Activated naive CD8-positive, alpha-beta T cell (primary cell): Measurements from ENCODE around the gene MEGF6.

Experiments used
- H3K27ac Mint-ChIP-seq: one replicate; pipeline ENCODE4 v1.8.0; 2021; ENCODE audit warnings: mixed read lengths
- H3K27me3 Mint-ChIP-seq: one replicate; pipeline ENCODE4 v1.8.0; 2021; ENCODE audit warnings: mixed read lengths
- H3K36me3 Mint-ChIP-seq: one replicate; pipeline ENCODE4 v1.8.0; 2021; ENCODE audit warnings: mixed read lengths
- H3K4me1 Mint-ChIP-seq: one replicate; pipeline ENCODE4 v1.8.0; 2021; ENCODE audit warnings: low read depth, mixed read lengths
- H3K4me3 Mint-ChIP-seq: one replicate; pipeline ENCODE4 v1.8.0; 2021; ENCODE audit warnings: mild to moderate bottlenecking, mixed read lengths
- H3K9me3 Mint-ChIP-seq: one replicate; pipeline ENCODE4 v1.8.0; 2021; ENCODE audit warnings: low read depth, mixed read lengths

Gene MEGF6

DNA sequence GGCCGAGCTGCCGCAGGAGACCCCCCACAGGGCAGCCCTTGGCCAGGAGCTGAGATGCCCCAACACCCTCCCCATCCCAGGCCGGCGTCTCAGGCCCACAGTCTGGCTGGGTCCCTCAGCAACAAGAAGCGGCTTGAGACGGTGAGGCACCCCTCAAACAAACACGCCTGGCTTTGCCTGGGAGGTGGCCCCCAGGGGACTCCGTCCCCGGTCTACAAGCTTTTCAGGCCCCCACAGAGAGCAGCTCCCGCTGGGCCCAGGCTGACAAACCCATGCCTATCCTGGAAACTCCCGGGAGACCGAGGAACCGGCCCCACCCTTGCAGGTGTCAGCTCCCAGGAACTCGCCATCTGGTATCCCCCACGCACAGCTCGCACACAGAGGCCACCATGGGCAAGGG lies 89.9 kb downstream of the MEGF6 start:
- Mint-ChIP-seq H3K4me1 (no peaks in the 10 kb centered on the region), H3K27ac (no peak overlapping the region), H3K27me3 (no peaks in the 10 kb centered on the region), H3K36me3 (no peaks in the 10 kb centered on the region), H3K9me3 (no peaks in the 10 kb centered on the region), H3K4me3 (no peak overlapping the region)

DNA sequence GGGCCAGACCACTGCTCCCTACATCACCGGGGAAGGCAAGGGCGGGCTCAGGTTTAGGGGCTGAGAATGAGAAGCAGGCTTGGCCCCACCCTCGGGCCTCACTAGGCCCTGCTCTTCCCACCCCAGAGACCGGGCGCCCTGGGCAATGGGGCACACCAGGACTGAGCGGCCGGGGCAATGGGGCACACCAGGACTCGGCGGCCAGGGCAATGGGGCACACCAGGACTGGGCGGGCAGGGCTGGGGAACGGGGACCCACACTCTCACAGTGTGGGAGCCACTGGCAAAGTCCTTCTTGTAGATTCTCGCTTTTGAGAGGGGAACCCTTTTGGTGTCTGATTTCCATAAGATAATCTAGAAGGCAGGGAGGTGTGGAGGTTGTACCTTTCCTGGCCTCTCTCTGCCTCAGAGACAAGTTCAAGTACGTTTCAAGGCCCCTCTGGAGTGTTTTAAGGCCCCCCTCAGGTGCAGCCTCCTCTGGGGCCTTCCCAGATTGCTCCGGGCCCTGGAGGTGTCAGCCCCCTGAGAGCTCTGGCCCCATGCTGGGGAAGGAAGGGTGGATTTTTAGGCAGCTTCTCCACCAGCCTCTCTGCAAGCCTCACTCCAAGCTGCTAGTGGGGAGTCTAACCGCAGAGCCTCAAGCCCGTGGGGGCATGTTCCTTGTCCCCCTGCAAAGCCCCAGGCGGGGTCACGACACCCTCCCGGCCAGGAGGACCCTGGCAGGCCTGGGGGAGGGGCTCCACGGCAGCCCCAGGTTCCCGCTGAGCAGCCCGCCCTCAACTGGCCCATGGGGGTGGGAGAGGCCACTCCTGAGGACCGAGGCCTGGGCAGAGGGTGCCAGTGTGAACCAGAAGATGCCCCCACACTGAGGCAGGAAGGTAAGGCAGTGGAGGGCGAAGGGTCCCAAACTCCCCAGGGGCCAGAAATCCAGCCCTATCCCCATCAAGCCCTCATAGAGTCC lies 90.6 kb downstream of the MEGF6 start:
- Mint-ChIP-seq H3K36me3 (no peaks in the 10 kb centered on the region), H3K9me3 (no peaks in the 10 kb centered on the region), H3K27me3 (no peaks in the 10 kb centered on the region)

DNA sequence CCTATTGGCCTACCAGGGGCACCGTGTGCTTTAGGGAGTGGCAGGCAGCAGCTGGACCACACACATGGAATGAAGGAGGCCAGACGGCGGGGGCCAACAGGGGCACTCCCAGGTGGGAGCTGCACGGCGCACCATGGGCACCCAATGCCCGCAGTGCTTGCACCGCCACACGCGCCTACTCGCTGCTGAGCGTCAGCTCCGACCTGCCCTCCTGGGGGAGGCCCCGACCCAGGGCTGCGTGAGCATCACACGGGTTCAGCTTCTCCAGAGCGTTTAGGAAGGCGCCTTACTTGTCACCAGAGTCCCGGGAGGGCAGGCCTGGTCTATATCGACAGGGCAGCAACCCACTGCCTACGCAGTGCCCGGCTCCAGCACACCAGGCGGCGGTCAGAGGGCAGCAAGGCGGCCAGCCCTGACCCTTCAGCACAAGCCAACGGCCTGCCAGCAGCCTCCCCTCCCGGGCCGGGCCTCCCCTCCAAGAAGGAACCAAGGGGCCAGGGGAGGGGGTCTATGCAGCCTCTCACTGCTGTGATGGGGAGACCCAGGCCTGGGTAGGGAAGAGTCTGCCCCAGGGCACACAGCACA lies 91.9 kb downstream of the MEGF6 start:
- Mint-ChIP-seq H3K36me3 (no peaks in the 10 kb centered on the region), H3K27me3 (no peaks in the 10 kb centered on the region), H3K9me3 (no peaks in the 10 kb centered on the region), H3K27ac (no peak overlapping the region), H3K4me1 (no peaks in the 10 kb centered on the region), H3K4me3 (no peak overlapping the region)

More for the DNA sequence above, 90.6 kb downstream of the MEGF6 start:
- no peak overlapping the region for H3K4me3 Mint-ChIP-seq
- no peak overlapping the region for H3K27ac Mint-ChIP-seq
- no peaks in the 10 kb centered on the region for H3K4me1 Mint-ChIP-seq

DNA sequence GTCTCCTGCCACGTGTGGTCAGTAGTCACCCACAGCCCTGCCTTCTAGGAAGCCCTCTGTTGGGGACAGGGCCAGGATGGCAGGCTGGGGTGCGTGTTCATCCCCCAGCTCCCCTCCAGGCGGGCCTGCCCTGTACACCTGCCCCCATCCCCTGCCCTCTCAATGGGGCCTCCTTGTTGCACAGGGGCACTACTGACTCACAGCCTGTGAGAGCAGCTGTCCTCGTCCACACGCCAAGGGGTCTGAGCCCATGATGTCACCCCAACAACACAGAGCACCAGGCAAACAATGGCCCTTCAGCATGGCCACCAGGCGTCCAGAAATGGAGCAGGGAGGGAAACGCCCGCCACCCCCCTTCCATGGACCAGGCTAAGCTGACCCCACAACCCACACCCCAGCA lies 92.6 kb downstream of the MEGF6 start:
- Mint-ChIP-seq H3K27ac (no peak overlapping the region), H3K4me3 (no peak overlapping the region), H3K27me3 (no peaks in the 10 kb centered on the region), H3K4me1 (no peaks in the 10 kb centered on the region), H3K36me3 (no peaks in the 10 kb centered on the region), H3K9me3 (no peaks in the 10 kb centered on the region)

DNA sequence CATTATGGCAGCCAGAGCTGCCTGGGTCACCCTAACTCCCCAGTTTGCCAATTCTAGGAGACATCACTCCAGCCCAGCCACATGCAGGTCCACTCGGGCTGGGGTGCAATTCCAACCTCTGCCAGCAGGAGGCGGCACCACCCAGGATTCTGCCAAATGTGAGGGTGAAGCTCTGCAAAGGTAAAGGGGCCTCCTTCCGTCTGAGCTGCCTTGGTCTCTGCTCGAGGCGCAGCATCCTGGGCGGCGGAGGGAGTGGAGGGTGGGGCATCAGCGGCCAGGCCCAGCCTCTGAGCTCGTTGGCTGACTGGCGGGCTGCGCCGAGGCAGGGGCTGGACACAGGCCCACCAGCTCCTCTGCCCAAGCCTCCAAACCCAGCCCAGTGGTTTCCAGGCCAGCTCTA lies 93.1 kb downstream of the MEGF6 start:
- Mint-ChIP-seq H3K9me3 (no peaks in the 10 kb centered on the region), H3K4me3 (no peak overlapping the region), H3K4me1 (no peaks in the 10 kb centered on the region), H3K27me3 (no peaks in the 10 kb centered on the region), H3K27ac (no peak overlapping the region), H3K36me3 (no peaks in the 10 kb centered on the region)

DNA sequence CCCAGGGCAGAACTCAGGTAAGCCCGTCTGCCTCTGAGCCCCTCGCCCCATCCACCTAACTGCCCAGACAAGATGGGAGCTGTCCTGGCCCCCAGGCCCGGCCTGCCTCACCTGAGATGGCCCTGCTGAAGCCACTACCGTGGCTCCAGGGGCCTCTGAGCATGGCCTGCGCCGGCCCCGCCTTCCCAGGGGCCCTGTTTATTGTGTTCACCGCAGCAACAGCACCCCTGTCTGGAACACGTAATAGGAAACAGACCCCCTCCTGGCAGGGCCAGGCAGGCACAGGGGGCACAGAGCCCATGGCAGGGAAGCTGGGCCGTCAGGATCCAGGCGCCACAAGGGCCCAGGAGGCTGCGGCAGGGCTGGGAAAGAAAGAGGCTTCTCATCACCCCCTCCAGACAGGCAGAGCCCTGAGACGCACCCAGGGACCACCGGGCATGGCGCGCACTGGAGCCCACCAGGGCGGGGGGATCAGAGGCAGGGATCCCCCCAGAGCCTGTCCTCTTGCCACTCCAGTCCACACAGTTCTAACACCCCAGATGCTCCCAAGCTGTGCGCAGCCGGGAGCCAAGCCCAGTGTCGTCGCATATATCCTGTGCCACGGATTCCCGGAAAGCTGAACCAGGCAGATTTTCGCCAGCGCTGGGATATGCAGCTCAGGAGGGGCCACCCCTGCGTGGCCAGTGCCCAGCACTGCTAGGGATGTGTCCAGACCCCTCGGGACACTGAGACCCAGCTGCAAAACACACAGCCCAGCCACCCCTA lies 94.2 kb downstream of the MEGF6 start:
- Mint-ChIP-seq H3K36me3 (no peaks in the 10 kb centered on the region), H3K27me3 (no peaks in the 10 kb centered on the region), H3K4me3 (no peak overlapping the region), H3K27ac (no peak overlapping the region), H3K9me3 (no peaks in the 10 kb centered on the region), H3K4me1 (no peaks in the 10 kb centered on the region)

DNA sequence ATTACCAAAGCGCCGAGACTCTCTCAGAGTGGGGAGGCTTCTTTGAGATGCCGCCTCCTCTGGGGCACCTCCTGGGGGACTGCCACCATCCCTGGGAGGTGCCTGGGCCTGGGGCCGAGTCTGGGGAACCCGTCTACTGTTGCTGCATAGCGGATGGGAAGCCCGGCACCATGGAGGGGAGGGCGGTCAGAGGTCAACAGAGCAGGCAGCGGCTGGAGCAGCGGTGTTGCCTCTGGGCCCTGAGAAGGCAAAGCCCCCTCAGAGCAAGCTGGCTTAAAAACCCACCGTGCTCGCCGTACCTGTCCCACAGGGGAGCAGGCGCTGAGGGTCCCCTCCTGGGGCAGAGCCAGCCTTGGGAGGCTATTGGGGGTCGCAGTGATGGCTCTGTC lies 94.8 kb downstream of the MEGF6 start:
- Mint-ChIP-seq H3K36me3 (no peaks in the 10 kb centered on the region), H3K9me3 (no peaks in the 10 kb centered on the region), H3K4me1 (no peaks in the 10 kb centered on the region), H3K27me3 (no peaks in the 10 kb centered on the region), H3K27ac (no peak overlapping the region), H3K4me3 (no peak overlapping the region)

DNA sequence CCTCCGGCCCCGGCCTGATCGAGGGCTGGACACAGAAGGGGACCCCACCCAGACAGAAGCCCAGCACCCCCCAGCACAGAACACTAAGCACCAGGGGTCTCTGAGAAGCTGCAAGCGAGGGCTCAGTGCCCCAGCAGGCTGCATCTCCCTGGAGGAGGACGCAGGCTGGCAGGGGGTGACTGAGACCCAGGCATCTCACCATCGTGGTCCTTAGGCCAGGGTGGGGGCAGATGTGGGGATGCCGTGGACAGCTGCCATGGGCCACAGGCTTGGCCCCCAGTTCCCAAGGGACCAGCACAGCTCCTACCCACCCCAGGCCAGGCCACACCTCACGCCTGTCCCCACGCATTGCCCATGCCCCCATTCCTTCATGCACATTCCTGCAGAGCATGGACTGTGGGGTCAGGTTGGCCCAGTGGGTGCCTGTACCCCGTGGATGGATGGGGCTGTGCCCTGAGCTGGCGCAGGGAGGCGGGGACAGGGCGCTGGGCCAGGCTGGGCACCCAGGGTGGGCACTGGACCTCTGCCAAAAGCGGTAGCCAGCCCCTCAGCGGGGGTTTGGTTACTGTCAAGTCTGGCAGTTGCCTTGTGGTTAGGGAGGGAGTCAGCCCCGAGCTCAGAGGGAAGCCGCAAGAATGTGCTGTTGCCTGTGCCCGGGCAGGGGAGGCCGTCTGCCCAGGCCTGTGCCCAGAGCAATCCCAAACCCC lies 95.4 kb downstream of the MEGF6 start:
- H3K27me3 Mint-ChIP-seq: no peaks in the 10 kb centered on the region
- no peak overlapping the region for H3K4me3 Mint-ChIP-seq
- no peaks in the 10 kb centered on the region for H3K36me3 Mint-ChIP-seq
- no peaks in the 10 kb centered on the region for H3K4me1 Mint-ChIP-seq
- H3K9me3 Mint-ChIP-seq: no peaks in the 10 kb centered on the region
- H3K27ac Mint-ChIP-seq: no peak overlapping the region

DNA sequence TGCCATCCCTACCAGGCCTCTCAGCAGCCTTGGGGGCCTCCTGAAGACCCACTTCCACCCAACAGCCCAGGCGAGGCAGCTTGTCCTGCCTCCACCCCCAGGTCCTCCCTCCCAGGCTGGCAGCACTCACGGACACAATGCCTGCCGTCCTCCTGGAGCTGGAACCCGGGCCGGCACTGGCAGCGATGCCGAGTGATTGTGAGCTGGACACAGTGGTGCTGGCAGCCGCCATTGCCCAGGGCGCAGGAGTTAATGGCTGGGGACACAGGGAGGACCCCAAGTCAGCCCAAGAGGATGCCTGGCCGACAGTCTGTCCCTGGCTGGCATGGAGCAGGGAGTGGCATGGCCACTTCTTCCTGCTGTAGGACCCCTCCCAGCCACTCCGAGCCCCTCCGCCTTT lies 96.0 kb downstream of the MEGF6 start:
- Mint-ChIP-seq H3K27me3 (no peaks in the 10 kb centered on the region), H3K9me3 (no peaks in the 10 kb centered on the region), H3K4me1 (no peaks in the 10 kb centered on the region), H3K4me3 (no peak overlapping the region), H3K27ac (no peak overlapping the region), H3K36me3 (no peaks in the 10 kb centered on the region)

DNA sequence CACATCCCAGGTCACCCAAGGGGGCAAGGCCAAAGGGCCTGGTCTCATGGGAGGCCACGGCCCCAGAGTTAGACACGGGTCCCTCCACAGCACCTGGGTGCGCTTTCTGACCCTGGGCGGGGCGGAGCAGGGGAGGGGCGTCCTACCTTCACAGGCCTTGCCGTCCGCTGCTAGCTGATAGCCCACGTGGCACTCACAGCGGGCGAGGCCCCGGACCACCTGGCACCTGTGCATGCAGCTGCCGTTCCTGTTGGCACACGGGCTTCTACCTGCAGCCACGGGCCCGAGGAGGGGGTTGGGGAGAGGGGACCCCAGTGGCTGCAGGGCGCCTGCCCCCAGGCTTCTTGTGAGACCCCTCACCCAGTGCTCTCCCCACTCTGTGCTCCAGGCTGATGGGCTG lies 96.9 kb downstream of the MEGF6 start:
- Mint-ChIP-seq H3K36me3 (no peaks in the 10 kb centered on the region), H3K4me1 (no peaks in the 10 kb centered on the region), H3K9me3 (no peaks in the 10 kb centered on the region), H3K4me3 (no peak overlapping the region), H3K27me3 (no peaks in the 10 kb centered on the region), H3K27ac (no peak overlapping the region)

DNA sequence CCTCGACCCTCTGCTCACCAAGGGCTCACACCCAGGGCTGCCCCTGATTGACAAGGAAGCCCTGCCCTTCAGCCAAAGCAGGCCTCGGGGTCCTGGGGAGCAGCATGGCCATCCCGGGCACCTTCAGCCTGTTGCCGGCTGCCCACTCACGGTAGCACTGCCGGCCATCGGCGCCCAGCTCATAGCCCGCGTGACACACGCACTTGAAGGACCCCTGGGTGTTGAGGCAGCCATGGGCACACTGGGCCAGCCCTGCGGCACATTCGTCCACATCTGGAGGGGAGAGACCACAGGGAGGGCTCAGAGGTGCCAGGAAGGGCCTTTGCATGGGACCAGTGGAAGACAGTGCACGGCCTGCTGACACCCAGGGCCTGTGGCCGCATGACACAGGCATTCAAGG lies 99.5 kb downstream of the MEGF6 start:
- Mint-ChIP-seq H3K4me3 (no peak overlapping the region), H3K9me3 (no peaks in the 10 kb centered on the region), H3K27ac (no peak overlapping the region), H3K36me3 (no peaks in the 10 kb centered on the region), H3K4me1 (no peaks in the 10 kb centered on the region), H3K27me3 (no peaks in the 10 kb centered on the region)

DNA sequence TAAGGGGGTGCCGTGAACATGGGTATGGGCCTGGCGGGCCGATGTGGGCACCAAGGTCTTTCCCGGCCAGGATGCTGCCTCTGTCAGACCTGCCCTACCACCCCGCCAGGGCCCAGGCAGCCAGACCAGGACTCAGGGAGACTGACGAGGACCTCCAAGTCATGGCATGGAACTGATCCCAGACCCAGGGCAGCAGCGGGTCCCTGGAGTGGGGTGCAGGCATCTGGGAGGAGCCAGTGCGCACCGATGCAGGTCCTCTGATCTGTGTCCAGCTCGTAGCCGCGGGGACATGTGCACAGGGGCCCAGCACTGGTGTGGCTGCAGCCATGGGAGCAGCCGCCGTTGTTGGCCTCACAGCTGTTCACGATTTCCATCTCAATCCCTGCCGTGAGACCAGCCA lies 100.0 kb downstream of the MEGF6 start:
- no peaks in the 10 kb centered on the region for H3K27me3 Mint-ChIP-seq
- no peaks in the 10 kb centered on the region for H3K9me3 Mint-ChIP-seq
- no peaks in the 10 kb centered on the region for H3K36me3 Mint-ChIP-seq
- H3K4me1 Mint-ChIP-seq: no peaks in the 10 kb centered on the region
- H3K4me3 Mint-ChIP-seq: no peak overlapping the region
- no peak overlapping the region for H3K27ac Mint-ChIP-seq

DNA sequence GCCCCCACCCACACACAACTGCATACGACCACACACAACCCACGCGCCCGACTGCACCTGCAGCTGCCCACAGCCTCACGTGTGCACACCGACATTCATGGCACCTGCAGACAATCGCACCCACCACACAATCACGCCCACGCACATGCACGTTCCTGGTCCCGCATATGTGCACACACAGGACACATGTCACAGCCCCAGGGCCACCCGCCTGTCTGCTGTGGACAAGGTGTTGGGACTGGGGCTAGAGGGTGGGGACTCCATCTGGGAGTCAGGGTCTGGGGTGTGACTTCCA lies 100.4 kb downstream of the MEGF6 start:
- no peak overlapping the region for H3K27ac Mint-ChIP-seq
- no peak overlapping the region for H3K4me3 Mint-ChIP-seq
- H3K36me3 Mint-ChIP-seq: no peaks in the 10 kb centered on the region
- H3K9me3 Mint-ChIP-seq: no peaks in the 10 kb centered on the region
- no peaks in the 10 kb centered on the region for H3K27me3 Mint-ChIP-seq
- H3K4me1 Mint-ChIP-seq: no peaks in the 10 kb centered on the region

DNA sequence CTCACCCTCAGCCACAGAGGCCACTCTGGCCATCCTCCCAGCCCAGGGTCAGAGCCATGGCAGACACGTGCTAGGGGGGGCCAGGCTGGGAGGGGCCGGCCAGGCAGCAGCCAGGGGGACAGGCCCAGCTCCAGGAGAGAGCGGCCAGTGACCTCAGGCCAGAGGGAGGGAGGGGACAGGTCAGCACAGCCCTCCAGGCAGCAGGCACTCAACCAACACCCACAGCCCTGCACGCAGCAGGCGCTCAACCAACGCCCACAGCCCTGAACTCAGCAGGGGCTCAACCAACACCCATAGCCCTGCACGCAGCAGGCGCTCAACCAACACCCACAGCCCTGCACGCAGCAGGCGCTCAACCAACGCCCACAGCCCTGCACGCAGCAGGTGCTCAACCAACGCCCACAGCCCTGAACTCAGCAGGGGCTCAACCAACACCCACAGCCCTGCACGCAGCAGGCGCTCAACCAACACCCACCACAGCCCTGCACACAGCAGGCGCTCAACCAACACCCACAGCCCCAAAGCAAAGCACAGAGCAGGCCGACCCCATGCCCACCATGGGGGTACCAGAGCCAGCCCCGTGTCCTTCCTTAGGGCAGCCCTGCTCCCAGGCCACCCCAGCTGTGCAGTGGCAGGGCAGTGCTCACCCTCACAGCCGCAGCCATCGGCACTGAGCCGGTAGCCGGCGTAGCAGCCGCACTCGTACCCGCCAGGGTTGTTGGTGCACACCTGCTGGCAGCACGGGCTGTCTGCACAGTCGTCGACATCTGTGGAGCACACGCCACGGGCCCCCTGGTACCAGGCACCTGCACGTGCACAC lies 101.0 kb downstream of the MEGF6 start:
- H3K4me3 Mint-ChIP-seq: no peak overlapping the region
- H3K4me1 Mint-ChIP-seq: no peaks in the 10 kb centered on the region
- no peak overlapping the region for H3K27ac Mint-ChIP-seq
- H3K9me3 Mint-ChIP-seq: no peaks in the 10 kb centered on the region
- H3K36me3 Mint-ChIP-seq: no peaks in the 10 kb centered on the region
- no peaks in the 10 kb centered on the region for H3K27me3 Mint-ChIP-seq
